MCF 10A (cell line): ENCODE data around the gene ARHGAP21. TPM values are rescaled to one million over a fixed set of nuclear protein-coding genes. Genes with fewer than 3 reads are reported as not detected.

Experiments
- BruUV-seq: library from RNA; stranded (reverse); fragments of 400-500 nt; replicated peaks from 2 replicates; lab custom pipeline; 2021; lab: Mats Ljungman, UMichigan
- CTCF ChIA-PET: fragments of 300-600 bp; sonication (Branson Sonifier 250); formaldehyde crosslinking; extraction: SDS; loops from one replicate; lab custom pipeline; 2021; ENCODE audit warnings: antibody characterized with exemption, inconsistent platforms; lab: Yijun Ruan, JAX
- POLR2A ChIA-PET: fragments of 300-600, 350-650 bp; sonication (Branson Sonifier 250); formaldehyde crosslinking; extraction: SDS; loops from one replicate; lab custom pipeline; 2020; ENCODE audit warnings: antibody characterized with exemption, inconsistent platforms; lab: Yijun Ruan, JAX
- DNase-seq: peaks from one replicate; pipeline ENCODE4 v3.0.0-alpha.2; 2018; ENCODE audit not compliant: unreplicated experiment
- H3K27ac Mint-ChIP-seq: one replicate; pipeline ENCODE4 v1.8.0; 2022; ENCODE audit warnings: mild to moderate bottlenecking, low read depth, mixed read lengths; ENCODE audit not compliant: unreplicated experiment
- H3K27me3 Mint-ChIP-seq: one replicate; pipeline ENCODE4 v1.8.0; 2022; ENCODE audit warnings: mixed read lengths; ENCODE audit not compliant: insufficient read depth, unreplicated experiment
- H3K36me3 Mint-ChIP-seq: one replicate; pipeline ENCODE4 v1.8.0; 2022; ENCODE audit warnings: mild to moderate bottlenecking, moderate library complexity, mixed read lengths; ENCODE audit not compliant: insufficient read depth, unreplicated experiment
- H3K4me1 Mint-ChIP-seq: one replicate; pipeline ENCODE4 v1.8.0; 2022; ENCODE audit warnings: mixed read lengths; ENCODE audit not compliant: insufficient read depth, unreplicated experiment
- H3K4me3 Mint-ChIP-seq: one replicate; pipeline ENCODE4 v1.8.0; 2022; ENCODE audit warnings: mild to moderate bottlenecking, moderate library complexity, mixed read lengths; ENCODE audit not compliant: unreplicated experiment
- H3K9me3 Mint-ChIP-seq: one replicate; pipeline ENCODE4 v1.8.0; 2022; ENCODE audit warnings: mixed read lengths; ENCODE audit not compliant: unreplicated experiment
- CTCF ChIP-seq: fragments of 200-600 bp; IDR thresholded peaks from one replicate; pipeline ENCODE4 v1.8.0; 2022; ENCODE audit warnings: antibody characterized with exemption, mild to moderate bottlenecking; ENCODE audit not compliant: unreplicated experiment
- intact Hi-C: fragments of 100-400 bp; cut with micrococcal nuclease; formaldehyde crosslinking; loops from 2 replicates; pipeline ENCODE4 v1.14.1; 2022
- total RNA-seq: library from RNA; stranded (reverse); gene quantifications from 2 replicates; pipeline ENCODE4 v1.2.3, GENCODE V29; 2022

ARHGAP21 gene
- total RNA-seq, 1 experiment from 2014 or later: 85.1 TPM

DNA sequence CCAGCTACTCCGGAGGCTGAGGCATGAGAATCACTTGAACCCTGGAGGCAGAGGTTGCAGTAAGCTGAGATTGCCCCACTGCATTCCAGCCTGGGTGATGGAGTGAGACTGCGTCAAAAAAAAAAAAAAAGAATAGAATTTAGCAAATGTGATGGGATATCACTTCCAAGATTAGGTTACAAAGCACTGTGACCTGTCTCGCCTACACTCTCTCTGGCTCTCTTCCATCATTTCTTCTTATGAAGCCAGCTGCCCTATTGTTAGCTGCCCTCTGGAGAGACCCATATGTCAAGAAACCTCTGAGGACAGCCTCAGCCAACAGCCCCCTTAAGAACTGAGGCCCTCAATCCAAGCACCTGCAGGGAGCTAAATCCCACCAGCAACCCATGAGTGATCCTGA is 28.2 kb downstream of the ARHGAP21 start:
- POLR2A ChIA-PET: interaction anchor here (0.6 to 0.7 kb wide), 2 partner anchors 10 to 295 kb away, joined by 3 read pairs; no protein-coding TSS in a partner anchor
- Mint-ChIP-seq H3K9me3 (no peaks in the 10 kb centered on the region), H3K36me3 (no peaks in the 10 kb centered on the region), H3K4me1 (peaks cover 33% of the 10 kb centered on the region), H3K27ac (no peak overlapping the region), H3K27me3 (no peaks in the 10 kb centered on the region), H3K4me3 (no peak overlapping the region)
- no TSS peak for BruUV-seq
- CTCF ChIA-PET: interaction anchor here (0.6 kb wide), 1 partner anchor 81 kb away, joined by 5 read pairs; no protein-coding TSS in a partner anchor
- no peak for TF ChIP-seq CTCF
- DNase-seq: no peak
- intact Hi-C loops: no loop called here

GRCh38 chr10:24694086-24694485 is 29.6 kb downstream of the ARHGAP21 start:
- Mint-ChIP-seq H3K27ac (no peak overlapping the region), H3K27me3 (no peaks in the 10 kb centered on the region), H3K4me3 (no peak overlapping the region), H3K4me1 (peaks cover 24% of the 10 kb centered on the region), H3K36me3 (no peaks in the 10 kb centered on the region), H3K9me3 (no peaks in the 10 kb centered on the region)
- intact Hi-C loops: no loop called here
- no peak for TF ChIP-seq CTCF
- DNase-seq: no peak
- BruUV-seq: no TSS peak
- POLR2A ChIA-PET: interaction anchor here (1.3 kb wide), 1 partner anchor 12 kb away, joined by 6 read pairs; no protein-coding TSS in a partner anchor
- CTCF ChIA-PET: interaction anchor here (0.6 to 2.0 kb wide), 3 partner anchors 10 to 77 kb away, joined by 3 to 5 read pairs (median 4); no protein-coding TSS in a partner anchor

- Mint-ChIP-seq H3K27me3 (no peaks in the 10 kb centered on the region), H3K36me3 (no peaks in the 10 kb centered on the region), H3K4me1 (peaks cover 9% of the 10 kb centered on the region), H3K4me3 (no peak overlapping the region), H3K9me3 (no peaks in the 10 kb centered on the region), H3K27ac (no peak overlapping the region)
- ChIA-PET CTCF (no interaction called here), POLR2A (interaction anchor here (1.0 to 1.5 kb wide), 2 partner anchors 14 to 15 kb away, joined by 3 to 4 read pairs; no protein-coding TSS in a partner anchor)
- TF ChIP-seq CTCF: no peak
- intact Hi-C loops: no loop called here
- BruUV-seq: no TSS peak
- no peak for DNase-seq
These were observed 32.6 kb downstream of the ARHGAP21 start for GRCh38 chr10:24690961-24691512.

DNA sequence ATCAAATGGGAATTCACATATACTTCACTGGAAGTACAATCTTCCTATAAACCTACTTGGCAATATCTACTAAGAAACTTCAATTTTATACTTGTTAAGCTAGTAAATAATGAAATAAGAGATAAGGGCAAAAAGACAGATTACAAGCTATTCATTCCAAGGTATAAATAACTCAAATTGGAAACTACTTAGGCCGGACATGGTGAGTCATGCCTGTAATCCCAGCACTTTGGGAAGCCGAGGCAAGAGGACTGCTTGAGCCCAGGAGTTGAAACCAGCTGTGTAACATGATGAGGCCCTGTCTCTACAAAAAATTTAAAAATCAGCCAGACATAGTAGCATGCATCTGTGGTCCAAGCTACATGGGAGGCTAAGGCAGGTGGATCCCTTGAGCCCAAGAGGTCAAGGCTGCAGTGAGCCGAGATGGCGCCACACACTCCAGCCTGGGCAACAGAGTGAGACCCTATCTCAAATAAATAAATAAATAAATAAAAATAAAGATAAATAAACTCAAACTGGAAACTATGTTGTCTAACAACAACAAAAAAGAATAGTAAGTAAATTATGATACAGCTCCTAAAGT is 37.6 kb downstream of the ARHGAP21 start:
- intact Hi-C loops: no loop called here
- Mint-ChIP-seq H3K4me3 (no peak overlapping the region), H3K4me1 (peaks cover 11% of the 10 kb centered on the region), H3K9me3 (no peaks in the 10 kb centered on the region), H3K36me3 (peaks cover 5% of the 10 kb centered on the region), H3K27me3 (no peaks in the 10 kb centered on the region), H3K27ac (peak overlapping the region; percentile 9)
- TF ChIP-seq CTCF: no peak
- ChIA-PET POLR2A (interaction anchor here (2.0 kb wide), 1 partner anchor 9 kb away, joined by 6 read pairs; no protein-coding TSS in a partner anchor), CTCF (interaction anchor here (0.9 kb wide), 1 partner anchor 15 kb away, joined by 3 read pairs; no protein-coding TSS in a partner anchor)
- no TSS peak for BruUV-seq
- DNase-seq: peak; percentile 54
